WTC11 (cell line): ENCODE data around the gene CENPE.

ENCODE experiments used
- ESRRA ChIP-seq: sonication (generic); formaldehyde crosslinking; IDR thresholded peaks from 2 replicates; pipeline ENCODE4 v1.8.1; 2022; ENCODE audit warnings: mild to moderate bottlenecking, missing genetic modification reagents, borderline replicate concordance
- FOXP1 ChIP-seq: sonication (generic); formaldehyde crosslinking; IDR thresholded peaks from 2 replicates; pipeline ENCODE4 v1.8.0; 2022; ENCODE audit warnings: missing genetic modification reagents, mild to moderate bottlenecking, moderate library complexity, borderline replicate concordance
- IRF2 ChIP-seq: sonication (generic); formaldehyde crosslinking; IDR thresholded peaks from 2 replicates; pipeline ENCODE4 v1.8.0; 2022; ENCODE audit warnings: low read depth, missing genetic modification reagents, borderline replicate concordance
- MAX ChIP-seq: sonication (generic); formaldehyde crosslinking; IDR thresholded peaks from 2 replicates; pipeline ENCODE4 v1.8.0; 2022; ENCODE audit warnings: mild to moderate bottlenecking, missing genetic modification reagents
- PRDM15 ChIP-seq: sonication (generic); formaldehyde crosslinking; IDR thresholded peaks from 2 replicates; pipeline ENCODE4 v1.8.0; 2022; ENCODE audit warnings: missing genetic modification reagents
- TCF7 ChIP-seq: sonication (generic); formaldehyde crosslinking; IDR thresholded peaks from 2 replicates; pipeline ENCODE4 v1.8.0; 2022; ENCODE audit warnings: mild to moderate bottlenecking, low read depth, missing genetic modification reagents, moderate library complexity
- TEAD4 ChIP-seq: sonication (generic); formaldehyde crosslinking; IDR thresholded peaks from 2 replicates; pipeline ENCODE4 v1.8.0; 2022; ENCODE audit warnings: mild to moderate bottlenecking, missing genetic modification reagents
- TP53 ChIP-seq: sonication (generic); formaldehyde crosslinking; IDR thresholded peaks from 2 replicates; pipeline ENCODE4 v1.8.1; 2023; ENCODE audit warnings: mild to moderate bottlenecking, missing genetic modification reagents
- ZNF317 ChIP-seq: sonication (generic); formaldehyde crosslinking; IDR thresholded peaks from 2 replicates; pipeline ENCODE4 v1.8.1; 2023; ENCODE audit warnings: low read depth, mild to moderate bottlenecking, moderate library complexity, missing genetic modification reagents, borderline replicate concordance
- TF ChIP-seq, protein P1 (sequence below): fragments of 200-600 bp; IDR thresholded peaks from 2 replicates; pipeline ENCODE4 v1.8.0; 2022; ENCODE audit warnings: antibody characterized with exemption
- TF ChIP-seq, protein P2 (sequence below): fragments of 250-450 bp; sonication (Bioruptor Pico); conservative IDR thresholded peaks from 2 replicates; pipeline ENCODE4 v1.9.0; 2021; ENCODE audit warnings: mild to moderate bottlenecking
- TF ChIP-seq, protein P3 (sequence below): sonication (generic); formaldehyde crosslinking; IDR thresholded peaks from 2 replicates; pipeline ENCODE4 v1.8.1; 2023; ENCODE audit warnings: mild to moderate bottlenecking, missing genetic modification reagents, moderate library complexity

- TF ChIP-seq, protein P1, sequence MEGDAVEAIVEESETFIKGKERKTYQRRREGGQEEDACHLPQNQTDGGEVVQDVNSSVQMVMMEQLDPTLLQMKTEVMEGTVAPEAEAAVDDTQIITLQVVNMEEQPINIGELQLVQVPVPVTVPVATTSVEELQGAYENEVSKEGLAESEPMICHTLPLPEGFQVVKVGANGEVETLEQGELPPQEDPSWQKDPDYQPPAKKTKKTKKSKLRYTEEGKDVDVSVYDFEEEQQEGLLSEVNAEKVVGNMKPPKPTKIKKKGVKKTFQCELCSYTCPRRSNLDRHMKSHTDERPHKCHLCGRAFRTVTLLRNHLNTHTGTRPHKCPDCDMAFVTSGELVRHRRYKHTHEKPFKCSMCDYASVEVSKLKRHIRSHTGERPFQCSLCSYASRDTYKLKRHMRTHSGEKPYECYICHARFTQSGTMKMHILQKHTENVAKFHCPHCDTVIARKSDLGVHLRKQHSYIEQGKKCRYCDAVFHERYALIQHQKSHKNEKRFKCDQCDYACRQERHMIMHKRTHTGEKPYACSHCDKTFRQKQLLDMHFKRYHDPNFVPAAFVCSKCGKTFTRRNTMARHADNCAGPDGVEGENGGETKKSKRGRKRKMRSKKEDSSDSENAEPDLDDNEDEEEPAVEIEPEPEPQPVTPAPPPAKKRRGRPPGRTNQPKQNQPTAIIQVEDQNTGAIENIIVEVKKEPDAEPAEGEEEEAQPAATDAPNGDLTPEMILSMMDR = no peak
- no peak for TF ChIP-seq ZNF317 (CRISPR knock-in tag)
- TF ChIP-seq TCF7 (CRISPR knock-in tag) = no peak
- no peak for TF ChIP-seq PRDM15 (CRISPR knock-in tag)
- TF ChIP-seq FOXP1 = no peak
- TF ChIP-seq TP53 (CRISPR knock-in tag) = no peak
- TF ChIP-seq, protein P2, sequence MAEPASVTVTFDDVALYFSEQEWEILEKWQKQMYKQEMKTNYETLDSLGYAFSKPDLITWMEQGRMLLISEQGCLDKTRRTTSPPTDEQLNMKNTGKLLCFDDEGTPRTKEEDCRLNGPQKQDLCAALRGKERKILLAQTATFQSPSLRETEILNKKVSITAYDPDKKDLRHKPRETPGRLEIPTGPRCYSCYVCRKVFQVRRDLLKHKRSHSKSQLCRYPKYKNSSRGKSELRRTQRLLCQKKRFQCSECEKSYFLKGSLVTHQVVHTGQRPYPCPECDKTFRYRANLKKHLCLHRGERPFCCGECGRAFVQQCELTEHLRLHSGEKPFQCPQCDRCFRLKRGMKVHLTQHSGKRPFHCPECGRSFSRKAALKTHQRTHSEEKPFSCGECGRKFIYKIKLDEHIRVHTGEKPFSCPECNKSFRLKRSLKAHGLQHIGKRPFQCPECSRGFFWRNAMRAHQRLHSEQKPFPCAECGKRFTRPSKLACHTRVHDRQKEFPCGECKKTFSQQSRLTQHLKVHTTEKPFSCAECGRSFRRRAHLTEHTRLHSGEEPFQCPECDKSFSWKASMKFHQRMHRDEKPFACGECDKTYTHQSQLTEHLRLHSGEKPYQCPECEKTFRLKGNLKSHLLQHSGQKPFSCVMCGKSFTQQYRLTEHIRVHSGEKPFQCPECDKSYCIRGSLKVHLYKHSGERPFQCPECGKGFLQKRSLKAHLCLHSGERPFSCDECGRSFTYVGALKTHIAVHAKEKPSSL (CRISPR knock-in tag) = no peak
- no peak for TF ChIP-seq MAX (CRISPR knock-in tag)
- TF ChIP-seq, protein P3, sequence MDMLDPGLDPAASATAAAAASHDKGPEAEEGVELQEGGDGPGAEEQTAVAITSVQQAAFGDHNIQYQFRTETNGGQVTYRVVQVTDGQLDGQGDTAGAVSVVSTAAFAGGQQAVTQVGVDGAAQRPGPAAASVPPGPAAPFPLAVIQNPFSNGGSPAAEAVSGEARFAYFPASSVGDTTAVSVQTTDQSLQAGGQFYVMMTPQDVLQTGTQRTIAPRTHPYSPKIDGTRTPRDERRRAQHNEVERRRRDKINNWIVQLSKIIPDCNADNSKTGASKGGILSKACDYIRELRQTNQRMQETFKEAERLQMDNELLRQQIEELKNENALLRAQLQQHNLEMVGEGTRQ = no peak
- TF ChIP-seq ESRRA (CRISPR knock-in tag) = no peak
- no peak for TF ChIP-seq TEAD4 (CRISPR knock-in tag)
- TF ChIP-seq IRF2 (CRISPR knock-in tag) = no peak
These were observed 75.0 kb downstream of the CENPE start for GRCh38 chr4:103123114-103123513.
